Activated T-cell treated with anti-CD3 and anti-CD28 coated beads, Interleukin-2, amount 50 U/mL, for 72 hours (primary cell): ENCODE data around the gene C1orf167. TPM values are rescaled to one million over a fixed set of nuclear protein-coding genes. Genes with fewer than 3 reads are reported as not detected.

ENCODE experiments used
- ATAC-seq, 2 donors: fragments of 150-1000 bp; cut with Tn5 transposase; replicated peaks in 1 of 2; 2 replicates each; pipeline ENCODE4 v1.10.0; 2021; ENCODE audit warnings: moderate library complexity in 2 of 2, mild to moderate bottlenecking in 1 of 2
- DNase-seq, 2 donors: peaks; one replicate each; pipeline ENCODE4 v3.0.0; 2021 to 2022; ENCODE audit warnings: mixed read lengths in 1 of 2
- H3K27ac Mint-ChIP-seq: one replicate; pipeline ENCODE4 v1.8.0; 2022; ENCODE audit warnings: mild to moderate bottlenecking, moderate library complexity, mixed read lengths
- H3K27me3 Mint-ChIP-seq: one replicate; pipeline ENCODE4 v1.8.0; 2022; ENCODE audit warnings: low read depth, mixed read lengths
- H3K36me3 Mint-ChIP-seq, 2 donors: one replicate each; pipeline ENCODE4 v1.8.0; 2022; ENCODE audit warnings: mixed read lengths in 2 of 2, mild to moderate bottlenecking in 1 of 2; ENCODE audit not compliant: insufficient read depth in 2 of 2
- H3K4me1 Mint-ChIP-seq: one replicate; pipeline ENCODE4 v1.8.0; 2022; ENCODE audit warnings: low read depth, mixed read lengths
- H3K4me3 Mint-ChIP-seq, 2 donors: one replicate each; pipeline ENCODE4 v1.8.0; 2022; ENCODE audit warnings: mild to moderate bottlenecking in 2 of 2, mixed read lengths in 2 of 2, moderate library complexity in 2 of 2
- H3K9me3 Mint-ChIP-seq, 2 donors: one replicate each; pipeline ENCODE4 v1.8.0; 2022; ENCODE audit warnings: mixed read lengths in 2 of 2
- total RNA-seq, 2 donors: library from RNA; stranded (reverse); gene quantifications; one replicate each; pipeline ENCODE4 v1.2.3, GENCODE V29; 2022

The C1orf167 gene
- total RNA-seq, 2 donors from 2014 or later, result 0.41 TPM; not detected in 1

- Mint-ChIP-seq H3K4me1 (no peaks in the 10 kb centered on the region), H3K36me3 (no peaks in the 10 kb centered on the region), H3K27me3 (no peaks in the 10 kb centered on the region), H3K27ac (no peak overlapping the region), H3K9me3 (no peaks in the 10 kb centered on the region), H3K4me3 (no peak overlapping the region)
- ATAC-seq (no peak), DNase-seq (no peak)
Observed at GRCh38 chr1:11778336-11778735, 16.3 kb downstream of the C1orf167 start.

- H3K9me3 Mint-ChIP-seq, result no peaks in the 10 kb centered on the region
- H3K36me3 Mint-ChIP-seq, result no peaks in the 10 kb centered on the region
- no peak overlapping the region for H3K4me3 Mint-ChIP-seq
- H3K4me1 Mint-ChIP-seq, result no peaks in the 10 kb centered on the region
- no peak for DNase-seq
- H3K27ac Mint-ChIP-seq, result no peak overlapping the region
- no peaks in the 10 kb centered on the region for H3K27me3 Mint-ChIP-seq
- ATAC-seq, result no peak
Observed at GRCh38 chr1:11778844-11779623, 17.0 kb downstream of the C1orf167 start.

- Mint-ChIP-seq H3K27me3 (no peaks in the 10 kb centered on the region), H3K36me3 (no peaks in the 10 kb centered on the region), H3K4me1 (no peaks in the 10 kb centered on the region), H3K4me3 (no peak overlapping the region), H3K27ac (no peak overlapping the region), H3K9me3 (no peaks in the 10 kb centered on the region)
- DNase-seq (no peak), ATAC-seq (no peak)
Observed at GRCh38 chr1:11779715-11780379, 17.9 kb downstream of the C1orf167 start.

GRCh38 chr1:11780380-11781147 lies 18.6 kb downstream of the C1orf167 start:
- H3K36me3 Mint-ChIP-seq, result no peaks in the 10 kb centered on the region

GRCh38 chr1:11781297-11781696 lies 19.3 kb downstream of the C1orf167 start:
- H3K27me3 Mint-ChIP-seq, result no peaks in the 10 kb centered on the region
- H3K4me3 Mint-ChIP-seq, result no peak overlapping the region
- H3K27ac Mint-ChIP-seq, result no peak overlapping the region
- no peak for ATAC-seq
- no peaks in the 10 kb centered on the region for H3K4me1 Mint-ChIP-seq
- no peak for DNase-seq
- H3K9me3 Mint-ChIP-seq, result no peaks in the 10 kb centered on the region
- no peaks in the 10 kb centered on the region for H3K36me3 Mint-ChIP-seq

More at GRCh38 chr1:11780380-11781147, 18.6 kb downstream of the C1orf167 start:
- no peaks in the 10 kb centered on the region for H3K27me3 Mint-ChIP-seq
- no peak for DNase-seq
- no peaks in the 10 kb centered on the region for H3K9me3 Mint-ChIP-seq
- H3K4me1 Mint-ChIP-seq, result no peaks in the 10 kb centered on the region
- no peak for ATAC-seq
- no peak overlapping the region for H3K4me3 Mint-ChIP-seq
- no peak overlapping the region for H3K27ac Mint-ChIP-seq

GRCh38 chr1:11782127-11782708 lies 20.2 kb downstream of the C1orf167 start:
- Mint-ChIP-seq H3K36me3 (no peaks in the 10 kb centered on the region), H3K27ac (no peak overlapping the region), H3K4me1 (no peaks in the 10 kb centered on the region), H3K4me3 (no peak overlapping the region), H3K27me3 (no peaks in the 10 kb centered on the region), H3K9me3 (no peaks in the 10 kb centered on the region)
- ATAC-seq (no peak), DNase-seq (no peak)

- Mint-ChIP-seq H3K9me3 (no peaks in the 10 kb centered on the region), H3K4me3 (no peak overlapping the region), H3K4me1 (no peaks in the 10 kb centered on the region), H3K27ac (no peak overlapping the region), H3K27me3 (no peaks in the 10 kb centered on the region), H3K36me3 (no peaks in the 10 kb centered on the region)
- no peak for DNase-seq
- ATAC-seq, result no peak
Observed at GRCh38 chr1:11783556-11783955, 21.6 kb downstream of the C1orf167 start.

GRCh38 chr1:11784256-11784992 lies 22.4 kb downstream of the C1orf167 start:
- no peak overlapping the region for H3K27ac Mint-ChIP-seq
- no peaks in the 10 kb centered on the region for H3K27me3 Mint-ChIP-seq
- H3K9me3 Mint-ChIP-seq, result no peaks in the 10 kb centered on the region
- H3K36me3 Mint-ChIP-seq, result no peaks in the 10 kb centered on the region
- ATAC-seq, result peak; percentile 6 to 11
- DNase-seq, result no peak
- H3K4me1 Mint-ChIP-seq, result no peaks in the 10 kb centered on the region
- H3K4me3 Mint-ChIP-seq, result no peak overlapping the region

- DNase-seq, result peak; percentile 65 to 68
- peak; percentile 83 to 87 for ATAC-seq
- Mint-ChIP-seq H3K27ac (no peak overlapping the region), H3K4me3 (peak overlapping the region; percentile 61 to 64), H3K36me3 (no peaks in the 10 kb centered on the region), H3K27me3 (no peaks in the 10 kb centered on the region), H3K4me1 (no peaks in the 10 kb centered on the region), H3K9me3 (no peaks in the 10 kb centered on the region)
Observed at GRCh38 chr1:11784993-11785769, 23.2 kb downstream of the C1orf167 start.

- Mint-ChIP-seq H3K36me3 (no peaks in the 10 kb centered on the region), H3K4me3 (no peak overlapping the region), H3K27ac (no peak overlapping the region), H3K9me3 (no peaks in the 10 kb centered on the region), H3K27me3 (no peaks in the 10 kb centered on the region), H3K4me1 (no peaks in the 10 kb centered on the region)
- ATAC-seq, result no peak
- DNase-seq, result no peak
Observed at GRCh38 chr1:11786168-11786567, 24.2 kb downstream of the C1orf167 start.

- Mint-ChIP-seq H3K4me3 (no peak overlapping the region), H3K9me3 (no peaks in the 10 kb centered on the region), H3K4me1 (no peaks in the 10 kb centered on the region), H3K27me3 (no peaks in the 10 kb centered on the region), H3K36me3 (peaks cover 0 to 3% of the 10 kb centered on the region in 2 donors), H3K27ac (no peak overlapping the region)
- no peak for ATAC-seq
- DNase-seq, result no peak
Observed at GRCh38 chr1:11787251-11787803, 25.3 kb downstream of the C1orf167 start.
